Coronary artery (tissue), 2 donors: Measurements from ENCODE around the gene SRRM4.
A peak's percentile ranks its signal among the peaks of the same experiment; 100 is the strongest.

Experiments used
- DNase-seq: peaks from one replicate; pipeline ENCODE4 v3.0.0-alpha.2; 2017; ENCODE audit warnings: low spot score
- H3K27ac ChIP-seq, 2 donors: fragments of 200-600 bp; sonication (generic); one replicate each; pipeline ENCODE4 v1.5.1; 2016 to 2019
- H3K4me3 ChIP-seq: fragments of 200-600 bp; sonication (generic); 2 replicates; pipeline ENCODE4 v1.5.1; 2016; ENCODE audit warnings: mild to moderate bottlenecking, moderate library complexity
- CTCF ChIP-seq: fragments of 200-600 bp; sonication (generic); IDR thresholded peaks from one replicate; pipeline ENCODE4 v1.5.1; 2019; ENCODE audit warnings: antibody characterized with exemption

The SRRM4 gene

GRCh38 chr12:119195256-119195655 is 213.9 kb downstream of the SRRM4 start:
- DNase-seq = no peak
- no peak overlapping the region for H3K27ac ChIP-seq
- H3K4me3 ChIP-seq = no peak overlapping the region
- no peak for TF ChIP-seq CTCF

DNA sequence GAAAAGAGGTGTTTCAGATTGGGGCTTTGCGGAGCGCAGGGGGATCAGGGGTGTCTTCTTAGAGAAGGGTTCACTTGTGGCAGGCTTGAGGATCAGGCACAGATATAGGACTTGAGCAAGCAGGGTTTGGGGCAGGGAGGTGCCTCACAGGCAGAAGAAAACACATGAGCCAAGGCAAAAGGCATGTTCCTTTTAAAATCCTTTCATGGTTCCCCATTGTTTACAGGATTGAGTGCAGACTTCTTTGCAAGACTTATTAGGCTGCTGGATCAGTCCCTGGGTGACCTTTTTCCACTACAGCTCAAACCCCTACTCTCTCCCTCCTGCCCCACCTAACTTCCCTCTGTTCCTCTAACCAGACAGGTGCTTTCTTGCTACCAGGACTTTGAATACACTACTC is 217.1 kb downstream of the SRRM4 start:
- no peak for TF ChIP-seq CTCF
- DNase-seq = peak; percentile 33
- H3K4me3 ChIP-seq = no peak overlapping the region
- H3K27ac ChIP-seq = peak overlapping the region in 1 of 2 donors; percentile 54

DNA sequence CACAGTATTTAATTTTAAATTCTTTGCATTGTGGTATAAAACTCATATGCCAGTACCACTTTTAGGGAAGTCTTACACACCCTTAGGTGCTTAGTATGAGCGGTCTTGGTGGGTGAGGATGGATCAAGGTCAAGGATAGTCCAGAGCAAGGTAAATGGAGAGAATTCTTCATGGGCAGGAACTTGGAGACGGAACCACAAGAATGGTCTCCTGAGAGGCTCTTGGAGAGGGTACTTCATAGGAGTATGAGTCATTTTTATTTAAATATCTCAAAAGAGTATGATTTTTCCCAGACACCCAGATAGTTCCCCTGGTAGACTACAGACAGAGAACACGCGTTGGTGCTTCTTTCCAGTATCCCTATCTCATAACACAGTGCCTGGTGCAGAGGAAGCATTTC is 219.3 kb downstream of the SRRM4 start:
- no peak for TF ChIP-seq CTCF
- Histone ChIP-seq H3K27ac (no peak overlapping the region), H3K4me3 (no peak overlapping the region)
- no peak for DNase-seq

DNA sequence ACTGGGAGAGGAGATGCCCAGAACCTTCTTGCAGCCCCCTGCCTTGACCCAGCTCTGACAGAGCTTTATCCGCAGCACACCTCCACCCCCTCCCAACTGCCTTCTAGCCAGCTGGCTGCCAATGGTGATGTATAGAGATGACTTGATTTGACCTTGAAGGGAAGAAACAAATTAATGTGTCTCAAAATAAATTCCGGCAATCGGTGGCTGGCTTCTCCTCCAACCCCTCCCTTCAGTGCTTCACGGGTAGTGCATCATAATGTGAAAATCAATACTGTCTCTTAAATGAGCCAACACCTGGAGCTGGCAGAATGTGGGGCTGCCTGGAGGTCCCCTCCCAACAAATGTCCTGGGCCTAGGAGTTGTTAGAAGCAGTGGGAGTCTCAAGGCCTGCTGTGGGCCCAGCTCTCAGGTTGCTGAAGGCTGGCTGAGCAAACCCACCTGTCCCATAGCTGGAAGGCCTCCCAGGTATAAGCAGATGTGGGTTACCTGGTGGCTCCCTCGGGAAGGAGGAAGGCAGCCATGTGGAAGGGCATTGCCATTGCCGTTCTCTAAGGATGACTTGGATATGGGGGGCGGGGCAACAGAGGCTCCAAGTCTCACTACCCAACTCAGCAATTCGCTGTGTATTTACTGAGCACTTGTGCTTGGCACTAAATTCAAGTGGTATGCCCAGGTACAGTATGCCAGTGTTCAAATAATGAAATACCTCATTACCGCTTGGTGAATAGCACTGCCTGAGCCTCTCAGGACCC is 220.6 kb downstream of the SRRM4 start:
- DNase-seq = peak; percentile 59
- TF ChIP-seq CTCF = no peak
- H3K4me3 ChIP-seq = no peak overlapping the region
- no peak overlapping the region for H3K27ac ChIP-seq

GRCh38 chr12:119202544-119202943 is 221.2 kb downstream of the SRRM4 start:
- no peak overlapping the region for H3K27ac ChIP-seq
- no peak overlapping the region for H3K4me3 ChIP-seq
- DNase-seq = peak; percentile 16
- TF ChIP-seq CTCF = no peak

GRCh38 chr12:119204131-119204530 is 222.8 kb downstream of the SRRM4 start:
- DNase-seq = peak; percentile 66
- H3K27ac ChIP-seq = peak overlapping the region in 1 of 2 donors; percentile 41

More at GRCh38 chr12:119204131-119204530, 222.8 kb downstream of the SRRM4 start:
- no peak overlapping the region for H3K4me3 ChIP-seq
- TF ChIP-seq CTCF = no peak
